NCI-H2107 (cell line): ENCODE data around the gene TTC27.
"Not testable (repeated sequence)": the region's sequence is repeated elsewhere in the genome, so short reads cannot be mapped to it uniquely, and the experiment has no call there.

Source experiments
- DNase-seq: peaks from one replicate; lab custom pipeline; 2025; lab: John Stamatoyannopoulos, UW

The TTC27 gene

GRCh38 chr2:32719933-32720716 lies 92.3 kb downstream of the TTC27 start:
- DNase-seq: no peak

- DNase-seq: no peak
Measured at GRCh38 chr2:32720771-32721170, 92.9 kb downstream of the TTC27 start.

GRCh38 chr2:32721376-32721775 lies 93.5 kb downstream of the TTC27 start:
- no peak for DNase-seq

- DNase-seq: no peak
Measured at GRCh38 chr2:32723467-32724079, 95.7 kb downstream of the TTC27 start.

- DNase-seq: not testable (repeated sequence)
Measured at GRCh38 chr2:32726678-32727077, 98.8 kb downstream of the TTC27 start.

- no peak for DNase-seq
Measured at GRCh38 chr2:32727157-32727556, 99.3 kb downstream of the TTC27 start.

- DNase-seq: not testable (repeated sequence)
Measured at GRCh38 chr2:32730958-32731357, 103.1 kb downstream of the TTC27 start.

GRCh38 chr2:32732120-32732519 lies 104.3 kb downstream of the TTC27 start:
- DNase-seq: no peak

GRCh38 chr2:32732912-32733472 lies 105.1 kb downstream of the TTC27 start:
- DNase-seq: no peak

GRCh38 chr2:32735348-32735747 lies 107.5 kb downstream of the TTC27 start:
- DNase-seq: no peak

- no peak for DNase-seq
Measured at GRCh38 chr2:32738939-32739338, 111.1 kb downstream of the TTC27 start.

GRCh38 chr2:32739664-32740063 lies 111.8 kb downstream of the TTC27 start:
- no peak for DNase-seq

GRCh38 chr2:32741575-32741974 lies 113.7 kb downstream of the TTC27 start:
- DNase-seq: no peak

GRCh38 chr2:32742376-32742775 lies 114.5 kb downstream of the TTC27 start:
- DNase-seq: no peak

GRCh38 chr2:32743480-32744236 lies 115.8 kb downstream of the TTC27 start:
- DNase-seq: no peak

- no peak for DNase-seq
Measured at GRCh38 chr2:32745191-32745590, 117.3 kb downstream of the TTC27 start.

GRCh38 chr2:32745675-32746074 lies 117.8 kb downstream of the TTC27 start:
- DNase-seq: no peak

- DNase-seq: no peak
Measured at GRCh38 chr2:32746669-32747068, 118.8 kb downstream of the TTC27 start.

- no peak for DNase-seq
Measured at GRCh38 chr2:32748158-32748557, 120.3 kb downstream of the TTC27 start.

- DNase-seq: no peak
Measured at GRCh38 chr2:32750880-32751279, 123.0 kb downstream of the TTC27 start.

GRCh38 chr2:32752205-32752604 lies 124.4 kb downstream of the TTC27 start:
- DNase-seq: no peak

- no peak for DNase-seq
Measured at GRCh38 chr2:32752952-32753351, 125.1 kb downstream of the TTC27 start.

GRCh38 chr2:32754676-32755075 lies 126.8 kb downstream of the TTC27 start:
- not testable (repeated sequence) for DNase-seq
